ENCODE measurements around the gene PSMC2. TPM values are rescaled to one million over a fixed set of nuclear protein-coding genes. Genes with fewer than 3 reads are reported as not detected.
A peak's percentile ranks its signal among the peaks of the same experiment; 100 is the strongest.

PSMC2 gene
- total and polyA plus RNA-seq, 8 donors = 23.2 to 170 (median 69.4) TPM

DNA sequence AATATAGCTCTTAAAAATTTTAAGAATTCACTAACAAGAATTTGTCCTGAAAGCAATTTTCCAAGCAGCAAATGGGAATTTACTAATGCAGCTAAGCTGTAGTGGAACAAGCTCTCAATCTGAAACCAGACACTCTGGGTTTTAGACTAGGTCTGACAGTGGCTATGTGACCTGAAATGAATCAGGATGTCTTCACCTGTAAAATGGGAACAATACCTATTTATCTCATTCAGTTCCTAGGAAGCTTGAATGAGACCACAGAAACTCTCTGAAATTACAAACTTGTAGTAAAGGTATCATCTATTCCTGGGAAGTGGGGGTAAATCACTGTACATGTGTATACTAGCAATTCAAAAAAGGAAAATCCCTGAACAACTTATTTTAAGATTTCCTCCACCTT, 4.1 kb upstream of the PSMC2 start:
- H3K27ac ChIP-seq = peak overlapping the region in 2 of 5 donors; percentile 86 to 87
- peak overlapping the region; percentile 80 to 95 (median 84) for H3K4me3 ChIP-seq

DNA sequence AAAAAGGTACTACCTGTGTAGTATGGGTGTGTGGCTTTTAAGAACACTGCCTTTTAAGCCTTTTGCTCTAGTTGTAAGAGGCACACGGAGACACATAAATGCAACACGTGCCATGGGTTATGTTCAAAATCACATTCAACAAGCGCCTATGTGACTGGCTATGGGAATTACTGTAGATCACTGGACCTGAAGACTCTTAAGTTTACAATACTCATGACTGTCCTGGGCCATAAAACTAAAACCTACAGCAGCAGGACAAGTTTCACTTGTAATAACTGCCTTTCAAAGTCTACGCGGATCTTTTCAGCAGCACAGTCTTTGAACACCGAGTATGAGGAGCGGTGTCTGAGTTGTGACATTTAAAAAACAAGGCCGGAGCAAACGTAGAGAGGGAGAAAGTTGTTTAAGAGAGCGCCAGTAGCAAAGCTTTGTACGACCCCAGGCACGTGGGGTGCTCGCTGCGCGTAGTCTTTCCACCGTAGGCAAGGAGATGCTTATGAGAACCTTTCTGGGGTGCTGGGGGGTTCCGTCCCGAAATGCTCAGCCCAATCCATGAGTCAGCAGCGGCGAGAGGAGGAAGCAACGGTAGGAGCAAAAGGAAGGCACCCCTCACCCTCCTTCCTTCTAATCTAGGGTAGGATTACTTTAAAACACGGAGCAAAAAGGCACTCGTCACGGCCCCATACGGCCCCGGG, 3.5 kb upstream of the PSMC2 start:
- intact Hi-C loops (cut with DNase I; ENCODE audit: low total_unique reads) = no loop called here
- TF ChIP-seq POLR2A (IDR thresholded peaks at IDR 0.05) = no peak
- TF ChIP-seq EP300 (IDR thresholded peaks at IDR 0.05) = no peak
- TF ChIP-seq, protein P1, sequence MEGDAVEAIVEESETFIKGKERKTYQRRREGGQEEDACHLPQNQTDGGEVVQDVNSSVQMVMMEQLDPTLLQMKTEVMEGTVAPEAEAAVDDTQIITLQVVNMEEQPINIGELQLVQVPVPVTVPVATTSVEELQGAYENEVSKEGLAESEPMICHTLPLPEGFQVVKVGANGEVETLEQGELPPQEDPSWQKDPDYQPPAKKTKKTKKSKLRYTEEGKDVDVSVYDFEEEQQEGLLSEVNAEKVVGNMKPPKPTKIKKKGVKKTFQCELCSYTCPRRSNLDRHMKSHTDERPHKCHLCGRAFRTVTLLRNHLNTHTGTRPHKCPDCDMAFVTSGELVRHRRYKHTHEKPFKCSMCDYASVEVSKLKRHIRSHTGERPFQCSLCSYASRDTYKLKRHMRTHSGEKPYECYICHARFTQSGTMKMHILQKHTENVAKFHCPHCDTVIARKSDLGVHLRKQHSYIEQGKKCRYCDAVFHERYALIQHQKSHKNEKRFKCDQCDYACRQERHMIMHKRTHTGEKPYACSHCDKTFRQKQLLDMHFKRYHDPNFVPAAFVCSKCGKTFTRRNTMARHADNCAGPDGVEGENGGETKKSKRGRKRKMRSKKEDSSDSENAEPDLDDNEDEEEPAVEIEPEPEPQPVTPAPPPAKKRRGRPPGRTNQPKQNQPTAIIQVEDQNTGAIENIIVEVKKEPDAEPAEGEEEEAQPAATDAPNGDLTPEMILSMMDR (IDR thresholded peaks at IDR 0.05) = no peak
- no peak for TF ChIP-seq POLR2AphosphoS5 (IDR thresholded peaks at IDR 0.05)
- Histone ChIP-seq H3K4me3 (peak overlapping the region; percentile 80 to 95 (median 84)), H3K27me3 (no peaks in the 10 kb centered on the region), H3K9me3 (no peaks in the 10 kb centered on the region), H3K36me3 (peaks cover 12 to 32% (median 30%) of the 10 kb centered on the region in 4 donors), H3K27ac (peak overlapping the region; percentile 78 to 92 (median 86)), H3K4me1 (peaks cover 20 to 67% (median 46%) of the 10 kb centered on the region in 4 donors)
- WGBS, 5 donors = 0 to 2% (median 1%) methylated on average over 26 of the region's 26 CpGs
- peak in 1 of 2 donors; percentile 62 for DNase-seq

More for the DNA sequence above, 4.1 kb upstream of the PSMC2 start:
- intact Hi-C loops (cut with DNase I; ENCODE audit: low total_unique reads) = no loop called here
- no peaks in the 10 kb centered on the region for H3K27me3 ChIP-seq
- TF ChIP-seq, protein P1 (IDR thresholded peaks at IDR 0.05) = no peak
- TF ChIP-seq POLR2AphosphoS5 (IDR thresholded peaks at IDR 0.05) = no peak
- no peak for TF ChIP-seq EP300 (IDR thresholded peaks at IDR 0.05)
- no peak for TF ChIP-seq POLR2A (IDR thresholded peaks at IDR 0.05)
- peak in 1 of 2 donors; percentile 5 for DNase-seq
- H3K9me3 ChIP-seq = no peaks in the 10 kb centered on the region
- H3K4me1 ChIP-seq = peaks cover 14 to 61% (median 40%) of the 10 kb centered on the region in 4 donors
- H3K36me3 ChIP-seq = peaks cover 18 to 37% (median 36%) of the 10 kb centered on the region in 4 donors

DNA sequence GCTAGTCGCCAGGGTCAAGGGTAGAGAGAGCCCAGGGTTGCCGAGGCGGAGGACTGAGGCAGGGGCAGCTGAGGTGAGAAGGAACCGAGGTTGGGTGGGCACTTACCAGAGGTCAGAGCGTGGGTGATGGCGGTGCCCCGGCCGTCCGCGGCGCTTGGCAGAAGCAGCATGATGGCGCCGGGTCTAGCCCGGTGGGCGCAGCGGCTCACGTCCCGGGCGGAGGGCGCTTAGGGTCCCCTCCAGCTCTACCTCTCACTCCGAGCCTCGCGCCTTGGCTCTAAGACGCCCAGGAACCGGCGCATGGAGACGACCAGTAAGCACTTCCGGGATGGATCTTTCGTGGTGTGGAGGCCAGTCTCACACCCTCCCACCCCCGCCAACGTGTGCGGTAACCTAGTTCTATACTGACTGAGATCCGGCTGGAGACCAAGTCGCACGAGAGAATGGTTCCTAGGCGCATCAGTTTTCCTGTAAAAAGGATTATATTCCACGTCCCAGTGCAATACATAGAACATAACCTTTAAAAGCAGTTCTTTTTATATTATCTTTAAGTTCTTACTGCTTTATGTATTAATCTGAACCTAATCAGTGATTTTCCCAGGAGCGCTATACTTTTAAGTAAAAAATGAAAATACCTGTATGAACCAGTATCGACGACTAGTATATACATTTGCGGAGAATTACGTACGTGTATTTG, 2.8 kb upstream of the PSMC2 start, which contains the start of gene DNAJC2:
Gene DNAJC2, minus strand, starts transcription at position 315 of the 697 bp plus-strand sequence. Its CDS starts 145 bp downstream, at position 170.
- Histone ChIP-seq H3K27me3 (no peaks in the 10 kb centered on the region), H3K4me1 (peaks cover 27 to 74% (median 53%) of the 10 kb centered on the region in 4 donors), H3K27ac (peak within 1 kb of the TSS; percentile 78 to 92 (median 86)), H3K36me3 (peaks cover 6 to 25% (median 23%) of the 10 kb centered on the region in 4 donors), H3K9me3 (no peaks in the 10 kb centered on the region), H3K4me3 (peak within 1 kb of the TSS; percentile 80 to 95 (median 84))
- TF ChIP-seq POLR2A (IDR thresholded peaks at IDR 0.05) (peak in 2 of 4 donors; percentile 13 to 55), POLR2AphosphoS5 (IDR thresholded peaks at IDR 0.05) (peak; percentile 77 to 92 (median 90)), EP300 (IDR thresholded peaks at IDR 0.05) (no peak)
- TF ChIP-seq, protein P1 (IDR thresholded peaks at IDR 0.05) = no peak
- intact Hi-C loops (cut with DNase I; ENCODE audit: low total_unique reads) = no loop called here
- WGBS, 5 donors = 5 to 16% (median 8%) methylated on average over 19 to 43 of the region's 43 CpGs
- peak; percentile 85 to 97 for DNase-seq

DNA sequence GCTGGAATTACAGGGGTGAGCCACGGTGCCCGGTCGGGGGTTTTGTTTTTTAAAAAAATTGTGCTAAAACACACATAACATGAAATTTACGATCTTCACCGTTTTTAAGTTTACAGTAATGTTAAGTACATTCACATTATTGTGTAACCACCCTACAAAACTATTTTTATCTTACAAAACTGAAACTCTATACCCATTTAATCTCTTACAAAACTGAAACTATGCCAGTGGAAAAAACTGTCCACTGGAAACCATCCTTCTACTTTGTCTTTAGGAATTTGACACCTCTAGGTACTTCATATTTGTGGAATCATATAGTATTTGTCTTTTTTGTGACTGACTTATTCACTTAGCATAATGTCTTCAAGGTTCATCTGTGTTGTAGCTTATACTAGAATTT, 1.0 kb upstream of the PSMC2 start:
- no peaks in the 10 kb centered on the region for H3K27me3 ChIP-seq
- peaks cover 34 to 81% (median 66%) of the 10 kb centered on the region in 4 donors for H3K4me1 ChIP-seq
- H3K27ac ChIP-seq = no peak overlapping the region
- TF ChIP-seq EP300 (IDR thresholded peaks at IDR 0.05) (no peak), POLR2AphosphoS5 (IDR thresholded peaks at IDR 0.05) (no peak), POLR2A (IDR thresholded peaks at IDR 0.05) (no peak)
- TF ChIP-seq, protein P1 (IDR thresholded peaks at IDR 0.05) = no peak
- DNase-seq = no peak
- H3K4me3 ChIP-seq = no peak overlapping the region
- no peaks in the 10 kb centered on the region for H3K9me3 ChIP-seq
- H3K36me3 ChIP-seq = peaks cover 0 to 11% (median 5%) of the 10 kb centered on the region in 4 donors
- intact Hi-C loops (cut with DNase I; ENCODE audit: low total_unique reads) = no loop called here
- 88 to 97% (median 92%) methylated on average over 5 of the region's 5 CpGs for WGBS, 5 donors
